ENCODE measurements around the gene PRSS16.

DNA sequence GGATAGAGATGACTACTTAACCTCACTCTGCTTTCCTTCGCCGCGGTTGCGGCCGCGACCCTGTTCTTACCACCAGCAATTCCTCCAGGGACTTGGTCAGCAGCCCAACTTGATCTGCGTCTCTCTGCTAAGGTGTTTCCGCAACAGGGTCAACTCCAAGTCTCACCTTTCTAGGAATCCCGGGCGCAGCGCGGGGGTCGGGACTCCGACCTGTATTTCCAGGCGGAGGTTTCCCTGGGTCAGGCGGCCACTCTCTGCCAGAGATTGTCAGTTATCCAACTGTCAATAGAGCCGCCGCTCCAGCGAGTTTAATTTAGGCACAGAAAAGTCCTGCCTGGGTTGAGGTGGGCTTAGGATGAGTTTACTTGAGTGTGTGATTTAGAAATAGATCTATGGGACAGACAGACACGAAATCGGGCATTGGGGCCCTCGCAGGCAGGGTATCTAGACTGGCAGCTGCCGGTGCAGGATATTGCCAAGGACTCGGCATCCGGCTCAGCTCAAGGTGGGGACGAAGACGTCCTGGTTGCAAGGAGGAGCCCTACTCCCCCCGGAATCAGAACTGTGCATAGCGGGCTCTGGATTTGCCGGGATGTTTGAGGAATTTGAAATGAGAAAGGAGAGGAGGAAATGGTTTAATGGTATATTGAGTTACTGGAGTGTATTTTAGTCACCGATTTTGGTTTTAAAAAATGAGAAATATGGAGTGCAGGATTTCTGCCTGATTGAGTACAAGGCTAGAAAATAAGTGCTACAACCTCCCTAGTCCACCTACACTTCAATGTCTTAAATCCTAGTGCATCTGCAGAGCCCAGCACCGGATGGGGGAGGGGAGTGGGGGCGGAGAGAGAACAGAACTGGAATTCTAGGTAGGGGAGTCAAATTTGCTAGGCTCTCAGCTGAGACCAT, 40.9 kb downstream of the PRSS16 start:
- TF ChIP-seq CTCF (IDR thresholded peaks at IDR 0.05; ENCODE audit: low read depth, low read length) (no peak), EZH2phosphoT487 (IDR thresholded peaks at IDR 0.05; ENCODE audit: low read depth) (no peak)
